Spleen (tissue), 11 donors: ENCODE measurements around the gene ACACB. TPM values are rescaled to one million over a fixed set of nuclear protein-coding genes. Genes with fewer than 3 reads are reported as not detected.
A peak's percentile ranks its signal among the peaks of the same experiment; 100 is the strongest.

Source experiments
- DNase-seq: peaks from one replicate; pipeline ENCODE4 v3.0.0-alpha.2; 2020
- H3K27ac ChIP-seq, 8 donors: fragments of 200-600 bp; sonication (generic) in 7 of 8; 1 replicate in 4 of 8; 2 replicates in 4 of 8; pipeline versions ENCODE4 v1.5.0 to v1.8.0; 2016 to 2021; ENCODE audit warnings: inconsistent platforms in 4 of 8, mild to moderate bottlenecking in 4 of 8, moderate library complexity in 1 of 8
- H3K27me3 ChIP-seq, 7 donors: fragments of 200-600 bp; sonication (generic) in 6 of 7; replicated peaks in 1 of 7; 1 replicate in 4 of 7; 2 replicates in 3 of 7; pipeline versions ENCODE4 v1.5.0 to v1.8.0; 2016 to 2021; ENCODE audit warnings: inconsistent platforms in 3 of 7, mild to moderate bottlenecking in 1 of 7
- H3K36me3 ChIP-seq, 6 donors: fragments of 200-600 bp; sonication (generic) in 5 of 6; 1 replicate in 4 of 6; 2 replicates in 2 of 6; pipeline versions ENCODE4 v1.5.0 to v1.8.0; 2016 to 2021; ENCODE audit warnings: inconsistent platforms in 2 of 6
- H3K4me1 ChIP-seq, 6 donors: fragments of 200-600 bp; sonication (generic) in 5 of 6; 1 replicate in 3 of 6; 2 replicates in 3 of 6; pipeline versions ENCODE4 v1.5.0 to v1.8.0; 2016 to 2021; ENCODE audit warnings: inconsistent platforms in 3 of 6
- H3K4me3 ChIP-seq, 8 donors: fragments of 200-600 bp; sonication (generic) in 7 of 8; 1 replicate in 4 of 8; 2 replicates in 4 of 8; pipeline versions ENCODE4 v1.5.0 to v1.8.0; 2016 to 2021; ENCODE audit warnings: inconsistent platforms in 4 of 8, mild to moderate bottlenecking in 4 of 8, moderate library complexity in 2 of 8
- H3K9me3 ChIP-seq, 8 donors: fragments of 200-600 bp; sonication (generic) in 7 of 8; 1 replicate in 4 of 8; 2 replicates in 4 of 8; pipeline versions ENCODE4 v1.5.0 to v1.8.0; 2016 to 2021; ENCODE audit warnings: inconsistent platforms in 4 of 8
- CTCF ChIP-seq, 11 experiments: fragments of 200-600 bp in 7 of 11; fragments of 450-650 bp in 4 of 11; sonication (generic) in 4 of 11; IDR thresholded peaks in 8 of 11; conservative IDR thresholded peaks in 3 of 11; 1 replicate in 7 of 11; 2 replicates in 4 of 11; pipeline versions ENCODE4 v1.4.0 to v1.8.0; 2016 to 2021; ENCODE audit warnings: antibody characterized with exemption in 11 of 11, inconsistent platforms in 4 of 11, mild to moderate bottlenecking in 1 of 11
- POLR2A ChIP-seq, 3 donors: fragments of 450-650 bp; IDR thresholded peaks; one replicate each; pipeline ENCODE4 v1.5.1; 2017; ENCODE audit warnings: antibody characterized with exemption in 3 of 3, mild to moderate bottlenecking in 1 of 3
- POLR2AphosphoS5 ChIP-seq, 3 donors: sonication (generic); formaldehyde crosslinking; IDR thresholded peaks; one replicate each; pipeline ENCODE4 v1.5.1; 2017; ENCODE audit warnings: antibody characterized with exemption in 3 of 3
- WGBS, 5 donors: extraction: QIAGEN DNeasy Blood & Tissue Kit in 3 of 5; methylation state at CpG; one replicate each; pipeline versions ENCODE4 v1.1.5 to v1.1.7; 2013 to 2018; 5-methylcytosine and 5-hydroxymethylcytosine counted together
- intact Hi-C: fragments of 100-400 bp; cut with DNase I; formaldehyde crosslinking; loops from one replicate; pipeline ENCODE4 v1.15.0; 2023; ENCODE audit warnings: low total_unique reads
- polyA plus RNA-seq, 3 donors: library from polyadenylated mRNA; stranded (reverse); fragments of 200-250 nt; gene quantifications; one replicate each; pipeline ENCODE4 v1.2.1, GENCODE V29; 2013
- total RNA-seq, 7 donors: library from RNA; depleted of rRNA in 3 of 7; stranded (reverse); fragments of >200 nt in 3 of 7; fragmentation: NEBNext Ultra II Directional in 4 of 7; extraction: Animal tissue kit (Norgen Biotek cat#: 25700) in 4 of 7; gene quantifications; one replicate each; pipeline versions ENCODE4 v1.1.0 to v1.2.1, GENCODE V29; 2016 to 2021
- donor health status: healthy with polysubstance abuse.
- donor health status: DM: no; HTN: no; CAD: no; lungs with moderate emphysema.
- donor health status: DM: no; HTN: no; CAD: no.
- donor health status: Bipolar disorder and iron deficiency.
- donor health status: healthy.
- donor health status: DM: no; HTN: no; CAD: no.
- donor health status: DM: yes; HTN: yes; CAD: no.

The ACACB gene
- total and polyA plus RNA-seq, 10 donors, result 2.8 to 111 (median 29.1) TPM

GRCh38 chr12:109291117-109291516 is 174.7 kb downstream of the ACACB start:
- TF ChIP-seq CTCF (IDR thresholded peaks at IDR 0.05 in 8 of 11, conservative IDR thresholded peaks at IDR 0.05 in 3 of 11), result no peak
- TF ChIP-seq POLR2AphosphoS5 (IDR thresholded peaks at IDR 0.05), result no peak
- no peak for TF ChIP-seq POLR2A (IDR thresholded peaks at IDR 0.05)

GRCh38 chr12:109291521-109292341 is 175.3 kb downstream of the ACACB start:
- H3K4me3 ChIP-seq, result peak overlapping the region in 1 of 8 donors; percentile 21
- no peak overlapping the region for H3K27ac ChIP-seq
- H3K9me3 ChIP-seq, result no peaks in the 10 kb centered on the region
- peaks cover 0 to 75% (median 16%) of the 10 kb centered on the region in 7 donors for H3K27me3 ChIP-seq
- DNase-seq, result peak; percentile 60
- 9 to 18% (median 16%) methylated on average over 26 to 31 of the region's 31 CpGs for WGBS, 5 donors
- TF ChIP-seq POLR2A (IDR thresholded peaks at IDR 0.05) (no peak), POLR2AphosphoS5 (IDR thresholded peaks at IDR 0.05) (no peak), CTCF (IDR thresholded peaks at IDR 0.05 in 8 of 11, conservative IDR thresholded peaks at IDR 0.05 in 3 of 11) (no peak)
- no peaks in the 10 kb centered on the region for H3K36me3 ChIP-seq
- intact Hi-C loops, result no loop called here
- H3K4me1 ChIP-seq, result peaks cover 0 to 7% (median 0%) of the 10 kb centered on the region in 6 donors

More at GRCh38 chr12:109291117-109291516, 174.7 kb downstream of the ACACB start:
- Histone ChIP-seq H3K4me3 (peak overlapping the region in 1 of 8 donors; percentile 21), H3K9me3 (no peaks in the 10 kb centered on the region), H3K27ac (no peak overlapping the region), H3K36me3 (no peaks in the 10 kb centered on the region), H3K27me3 (peaks cover 0 to 69% (median 16%) of the 10 kb centered on the region in 7 donors), H3K4me1 (peaks cover 0 to 7% (median 0%) of the 10 kb centered on the region in 6 donors)
- 55 to 76% (median 67%) methylated on average over 15 of the region's 15 CpGs for WGBS, 5 donors
- DNase-seq, result peak; percentile 56
- intact Hi-C loops, result no loop called here

GRCh38 chr12:109292342-109292711 is 175.9 kb downstream of the ACACB start:
- Histone ChIP-seq H3K27ac (no peak overlapping the region), H3K4me1 (peaks cover 0 to 7% (median 0%) of the 10 kb centered on the region in 6 donors), H3K36me3 (no peaks in the 10 kb centered on the region), H3K9me3 (no peaks in the 10 kb centered on the region), H3K27me3 (peaks cover 0 to 72% (median 16%) of the 10 kb centered on the region in 7 donors), H3K4me3 (no peak overlapping the region)
- WGBS, 5 donors, result 81 to 88% (median 86%) methylated on average over 5 of the region's 5 CpGs
- DNase-seq, result no peak
- no peak for TF ChIP-seq POLR2AphosphoS5 (IDR thresholded peaks at IDR 0.05)
- no peak for TF ChIP-seq POLR2A (IDR thresholded peaks at IDR 0.05)
- TF ChIP-seq CTCF (IDR thresholded peaks at IDR 0.05 in 8 of 11, conservative IDR thresholded peaks at IDR 0.05 in 3 of 11), result no peak
- intact Hi-C loops, result no loop called here

- DNase-seq, result no peak
- Histone ChIP-seq H3K27ac (no peak overlapping the region), H3K27me3 (peaks cover 0 to 64% (median 16%) of the 10 kb centered on the region in 7 donors), H3K4me1 (peaks cover 0 to 7% (median 0%) of the 10 kb centered on the region in 6 donors), H3K36me3 (no peaks in the 10 kb centered on the region), H3K9me3 (no peaks in the 10 kb centered on the region), H3K4me3 (no peak overlapping the region)
- 66 to 81% (median 71%) methylated on average over 3 of the region's 3 CpGs for WGBS, 5 donors
- intact Hi-C loops, result no loop called here
- TF ChIP-seq POLR2AphosphoS5 (IDR thresholded peaks at IDR 0.05), result no peak
- no peak for TF ChIP-seq CTCF (IDR thresholded peaks at IDR 0.05 in 8 of 11, conservative IDR thresholded peaks at IDR 0.05 in 3 of 11)
- no peak for TF ChIP-seq POLR2A (IDR thresholded peaks at IDR 0.05)
Observed at GRCh38 chr12:109293106-109293505, 176.7 kb downstream of the ACACB start.
